IPS-18c (cell line): Measurements from ENCODE around the gene CMTM3.
A peak's percentile ranks its signal among the peaks of the same experiment; 100 is the strongest.
"Not testable (repeated sequence)": the region's sequence is repeated elsewhere in the genome, so short reads cannot be mapped to it uniquely, and the experiment has no call there.

ENCODE experiments used
- H3K4me3 ChIP-seq: 2 replicates; pipeline ENCODE4 v1.7.0; 2013; ENCODE audit warnings: low read depth, mild to moderate bottlenecking, low read length, moderate library complexity; ENCODE audit not compliant: insufficient read depth
- H3K9me3 ChIP-seq: one replicate; pipeline ENCODE4 v1.6.1; 2013; ENCODE audit warnings: mild to moderate bottlenecking, low read length, moderate library complexity; ENCODE audit not compliant: control insufficient read depth, insufficient read depth

CMTM3 gene

GRCh38 chr16:66578651-66579531 is 25.6 kb upstream of the CMTM3 start, which contains the start of gene CMTM2:
TSS of gene CMTM2 (plus strand) at chr16:66579463. CDS start at chr16:66579608, 145 bp downstream.
- Histone ChIP-seq H3K9me3 (no peaks in the 10 kb centered on the region), H3K4me3 (peak within 1 kb of the TSS; percentile 5)

- Histone ChIP-seq H3K9me3 (no peaks in the 10 kb centered on the region), H3K4me3 (no peak overlapping the region)
These were observed 23.8 kb upstream of the CMTM3 start for GRCh38 chr16:66580605-66581209.

- no peak overlapping the region for H3K4me3 ChIP-seq
- no peaks in the 10 kb centered on the region for H3K9me3 ChIP-seq
These were observed 23.1 kb upstream of the CMTM3 start for GRCh38 chr16:66581246-66581952.

- Histone ChIP-seq H3K4me3 (no peak overlapping the region), H3K9me3 (no peaks in the 10 kb centered on the region)
These were observed 18.8 kb upstream of the CMTM3 start for GRCh38 chr16:66585481-66586239.

GRCh38 chr16:66587881-66588600 is 16.5 kb upstream of the CMTM3 start:
- Histone ChIP-seq H3K4me3 (no peak overlapping the region), H3K9me3 (no peaks in the 10 kb centered on the region)

GRCh38 chr16:66588981-66589713 is 15.4 kb upstream of the CMTM3 start:
- H3K4me3 ChIP-seq = no peak overlapping the region

GRCh38 chr16:66590322-66590721 is 14.2 kb upstream of the CMTM3 start:
- no peak overlapping the region for H3K4me3 ChIP-seq

More at GRCh38 chr16:66588981-66589713, 15.4 kb upstream of the CMTM3 start:
- H3K9me3 ChIP-seq = no peaks in the 10 kb centered on the region

GRCh38 chr16:66591018-66591417 is 13.5 kb upstream of the CMTM3 start:
- H3K4me3 ChIP-seq = no peak overlapping the region
- no peaks in the 10 kb centered on the region for H3K9me3 ChIP-seq

More at GRCh38 chr16:66590322-66590721, 14.2 kb upstream of the CMTM3 start:
- H3K9me3 ChIP-seq = no peaks in the 10 kb centered on the region

GRCh38 chr16:66592241-66592640 is 12.3 kb upstream of the CMTM3 start:
- Histone ChIP-seq H3K9me3 (no peaks in the 10 kb centered on the region), H3K4me3 (no peak overlapping the region)

- Histone ChIP-seq H3K9me3 (no peaks in the 10 kb centered on the region), H3K4me3 (no peak overlapping the region)
These were observed 11.7 kb upstream of the CMTM3 start for GRCh38 chr16:66592814-66593213.

- Histone ChIP-seq H3K9me3 (no peaks in the 10 kb centered on the region), H3K4me3 (no peak overlapping the region)
These were observed 9.8 kb upstream of the CMTM3 start for GRCh38 chr16:66594739-66595138.

- not testable (repeated sequence) for H3K4me3 ChIP-seq, H3K9me3 ChIP-seq
These were observed 7.9 kb upstream of the CMTM3 start for GRCh38 chr16:66596559-66596958.

GRCh38 chr16:66596986-66597848 is 7.3 kb upstream of the CMTM3 start:
- H3K9me3 ChIP-seq = no peaks in the 10 kb centered on the region
- H3K4me3 ChIP-seq = no peak overlapping the region

- Histone ChIP-seq H3K4me3 (no peak overlapping the region), H3K9me3 (no peaks in the 10 kb centered on the region)
These were observed 6.4 kb upstream of the CMTM3 start for GRCh38 chr16:66598111-66598510.

- Histone ChIP-seq H3K4me3 (no peak overlapping the region), H3K9me3 (no peaks in the 10 kb centered on the region)
These were observed 4.8 kb upstream of the CMTM3 start for GRCh38 chr16:66599726-66600125.
